Stimulated activated CD8-positive, alpha-beta memory T cell treated with anti-CD3 and anti-CD28 coated beads, Interleukin-15, amount 100 ng/mL, for 48 hours (primary cell): ENCODE results near the gene SAMD8.
"Not testable (repeated sequence)": the region's sequence is repeated elsewhere in the genome, so short reads cannot be mapped to it uniquely, and the experiment has no call there.

Experiments used
- DNase-seq, 2 donors: peaks; one replicate each; pipeline ENCODE4 v3.0.0-alpha.2; 2020; ENCODE audit warnings: low read depth in 2 of 2

SAMD8 gene

GRCh38 chr10:75107756-75108683, 3.4 kb upstream of the SAMD8 start:
- DNase-seq = no peak

GRCh38 chr10:75108684-75109458, 2.6 kb upstream of the SAMD8 start:
- no peak for DNase-seq

DNA sequence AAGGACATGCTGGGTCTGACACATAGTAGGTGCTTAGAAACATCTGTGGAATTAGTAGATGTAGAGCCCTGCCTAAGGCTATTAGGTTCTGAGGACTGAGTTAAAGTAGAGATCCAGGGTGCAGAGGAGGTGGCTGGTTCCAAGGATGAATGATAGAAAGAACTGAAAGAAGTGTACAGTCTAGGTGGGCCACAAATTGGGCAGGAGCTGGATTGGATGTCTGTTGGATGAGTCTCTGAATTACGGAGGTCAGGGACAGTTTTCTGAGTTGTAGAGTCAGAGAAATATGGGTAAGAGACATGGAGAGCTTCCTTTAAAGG, 2.0 kb upstream of the SAMD8 start:
- DNase-seq = no peak

DNA sequence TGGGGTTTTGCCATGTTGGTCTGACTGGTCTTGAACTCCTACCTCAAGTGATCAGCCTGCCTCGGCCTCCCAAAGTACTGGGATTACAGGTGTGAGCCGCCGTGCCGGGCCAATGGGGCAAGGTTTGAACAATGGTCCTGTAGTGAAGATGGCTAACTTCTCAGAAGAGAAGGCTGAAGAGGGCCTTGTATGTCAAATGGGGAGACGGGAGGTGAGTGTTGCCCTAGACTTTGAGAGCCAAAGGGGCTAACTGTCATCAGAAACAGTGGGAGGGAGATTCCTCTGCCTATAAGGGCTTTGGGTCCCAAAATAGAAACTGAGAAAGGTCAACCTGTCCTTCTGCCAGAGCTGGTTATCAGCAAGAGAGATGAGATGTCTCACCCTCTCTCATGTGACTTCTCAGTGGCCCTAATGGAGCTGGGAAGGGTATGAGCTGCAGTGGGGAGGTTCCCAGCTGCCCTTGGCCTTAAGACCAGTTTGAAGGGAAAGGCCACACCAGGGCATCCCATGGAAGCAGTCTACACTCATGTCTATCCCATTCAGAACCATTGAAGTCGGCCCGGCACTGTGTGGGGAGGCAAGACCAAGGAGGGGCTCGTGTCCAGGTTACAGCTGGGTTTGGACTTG, 1.3 kb upstream of the SAMD8 start:
- DNase-seq = no peak

- DNase-seq = peak; percentile 12 to 15
These were observed 637 bp downstream of the SAMD8 start for GRCh38 chr10:75111907-75112679.

GRCh38 chr10:75115137-75115536, 3.7 kb downstream of the SAMD8 start:
- DNase-seq = no peak

GRCh38 chr10:75116941-75117775, 5.7 kb downstream of the SAMD8 start:
- not testable (repeated sequence) for DNase-seq

DNA sequence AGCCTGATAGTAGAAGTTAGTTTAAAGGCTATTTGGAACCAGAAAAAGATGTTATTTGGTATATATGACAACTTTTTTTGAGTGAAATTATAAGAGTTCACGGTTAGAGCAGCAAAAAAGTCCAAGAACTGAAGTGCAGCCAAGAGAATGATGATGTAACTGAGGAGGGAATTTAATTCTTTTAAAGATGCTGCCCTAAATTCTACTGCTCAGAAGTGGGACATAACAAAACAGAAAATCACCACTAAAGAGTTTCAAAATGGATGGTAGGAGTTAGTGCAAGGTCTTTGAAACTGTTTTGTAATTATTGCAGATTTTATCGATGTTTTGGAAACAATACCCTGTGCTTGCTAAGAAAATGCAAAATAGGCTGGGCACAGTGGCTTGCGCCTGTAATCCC, 6.5 kb downstream of the SAMD8 start:
- DNase-seq = no peak

DNA sequence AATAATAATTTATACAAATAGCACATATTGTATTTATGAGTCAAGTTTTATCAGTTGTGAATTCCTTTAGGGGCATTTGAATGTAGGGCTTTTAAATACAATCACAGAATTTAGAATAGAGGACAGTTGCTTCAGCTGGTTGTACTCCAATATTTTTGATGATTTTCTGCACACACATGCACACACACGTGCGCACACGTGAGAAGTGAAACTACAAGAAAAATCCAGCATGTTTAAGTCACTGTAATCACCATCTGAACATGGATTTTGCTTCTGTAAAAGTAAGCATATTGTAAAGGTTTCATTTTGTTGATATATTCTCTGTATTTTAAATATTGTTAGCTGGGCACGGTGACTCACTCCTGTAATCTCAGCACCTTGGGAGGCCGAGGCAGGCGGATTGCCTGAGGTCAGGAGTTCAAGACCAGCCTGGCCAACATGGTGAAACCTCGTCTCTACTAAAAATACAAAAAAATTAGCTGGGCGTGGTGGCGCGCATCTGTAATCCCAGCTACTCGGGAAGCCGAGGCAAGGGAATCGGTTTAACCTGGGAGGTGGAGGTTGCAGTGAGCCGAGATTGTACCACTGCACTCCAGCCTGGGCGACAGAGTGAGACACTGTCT, 8.1 kb downstream of the SAMD8 start:
- DNase-seq = not testable (repeated sequence)

- DNase-seq = no peak
These were observed 9.9 kb downstream of the SAMD8 start for GRCh38 chr10:75121322-75121721.

DNA sequence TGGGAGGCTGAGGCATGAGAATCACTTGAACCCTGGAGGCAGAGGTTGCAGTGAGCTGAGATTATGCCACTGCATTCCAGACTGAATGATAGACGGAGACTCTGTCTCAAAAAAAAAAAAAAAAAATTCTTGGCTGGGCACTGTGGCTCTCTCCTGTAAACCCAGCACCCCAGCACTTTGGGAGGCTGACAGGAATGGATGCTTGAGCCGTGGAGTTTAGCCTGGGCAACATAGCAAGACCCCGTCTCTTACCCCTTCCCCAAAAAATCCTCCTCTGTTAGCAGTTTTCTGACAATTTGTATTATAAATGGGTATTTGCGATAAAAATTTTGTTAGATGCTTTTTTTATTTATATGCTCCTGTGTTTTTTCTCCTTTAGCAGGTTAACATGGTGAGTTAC, 11.0 kb downstream of the SAMD8 start:
- no peak for DNase-seq

GRCh38 chr10:75123088-75123682, 11.7 kb downstream of the SAMD8 start:
- DNase-seq = no peak

GRCh38 chr10:75126277-75126676, 14.8 kb downstream of the SAMD8 start:
- no peak for DNase-seq

- DNase-seq = no peak
These were observed 16.0 kb downstream of the SAMD8 start for GRCh38 chr10:75127471-75127870.

- not testable (repeated sequence) for DNase-seq
These were observed 17.5 kb downstream of the SAMD8 start for GRCh38 chr10:75128985-75129384.

DNA sequence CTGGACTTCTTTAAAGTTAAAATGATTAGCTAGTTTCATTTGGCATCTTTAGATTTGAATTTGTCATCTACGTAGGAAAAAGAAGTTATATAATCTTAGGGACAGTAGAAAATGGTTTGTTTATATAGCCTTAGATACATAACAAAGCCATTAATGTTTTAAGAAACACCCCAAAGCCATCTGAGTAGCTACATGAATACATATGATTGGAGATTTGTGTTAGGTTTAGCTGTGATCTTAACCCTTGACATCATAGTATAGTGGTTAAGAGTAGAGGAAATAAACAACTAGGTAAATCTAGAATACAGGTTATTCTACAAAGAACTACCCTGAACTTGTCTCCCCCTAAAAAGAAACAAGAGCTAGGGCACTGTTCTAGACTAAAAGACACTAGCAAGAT, 18.1 kb downstream of the SAMD8 start:
- DNase-seq = no peak

DNA sequence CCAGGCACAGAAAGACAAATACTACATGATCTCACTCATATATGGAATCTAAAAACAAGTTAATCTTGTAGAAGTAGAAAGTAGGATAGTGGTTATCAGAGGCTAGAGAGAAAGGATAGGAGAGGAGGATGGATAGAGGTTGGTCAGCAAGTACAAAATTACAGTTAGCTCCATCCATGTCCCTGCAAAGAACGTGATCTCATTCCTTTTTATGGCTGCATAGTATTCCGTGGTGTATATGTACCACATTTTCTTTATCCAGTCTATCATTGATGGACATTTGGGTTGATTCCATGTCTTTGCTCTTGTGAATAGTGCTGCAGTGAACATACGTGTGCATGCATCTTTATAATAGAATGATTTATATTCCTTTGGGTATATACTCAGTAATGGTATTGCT, 22.2 kb downstream of the SAMD8 start:
- not testable (repeated sequence) for DNase-seq

- DNase-seq = no peak
These were observed 24.9 kb downstream of the SAMD8 start for GRCh38 chr10:75136346-75136745.

GRCh38 chr10:75137533-75138438, 26.3 kb downstream of the SAMD8 start:
- DNase-seq = peak; percentile 12 to 31
